Measurements from ENCODE around the gene IFIT1. TPM values are rescaled to one million over a fixed set of nuclear protein-coding genes. Genes with fewer than 3 reads are reported as not detected.
"Not testable (repeated sequence)": the region's sequence is repeated elsewhere in the genome, so short reads cannot be mapped to it uniquely, and the experiment has no call there.

Gene IFIT1
- total RNA-seq, 1 experiment from 2014 or later: 36.3 TPM

DNA sequence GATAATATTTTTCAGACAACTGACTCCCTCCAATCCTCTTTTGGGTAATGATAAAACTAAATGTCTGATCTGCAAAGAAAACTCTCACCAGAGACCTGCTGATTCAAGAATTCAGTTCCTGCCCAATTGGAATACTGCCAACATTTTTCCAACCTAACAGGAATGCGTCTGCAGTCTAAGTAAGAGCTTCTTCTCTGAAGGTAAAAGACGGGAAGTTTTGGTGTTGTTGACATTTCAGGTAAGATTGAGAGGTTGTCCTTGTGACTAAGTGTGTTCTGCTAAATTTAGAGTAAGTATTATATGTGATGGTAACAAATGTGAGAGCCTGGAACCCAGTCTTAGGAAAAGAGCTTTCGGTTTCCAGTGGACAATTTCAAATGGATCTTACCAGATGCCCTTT lies 39.6 kb downstream of the IFIT1 start:
- DNase-seq (ENCODE audit: low read depth): peak; percentile 26

DNA sequence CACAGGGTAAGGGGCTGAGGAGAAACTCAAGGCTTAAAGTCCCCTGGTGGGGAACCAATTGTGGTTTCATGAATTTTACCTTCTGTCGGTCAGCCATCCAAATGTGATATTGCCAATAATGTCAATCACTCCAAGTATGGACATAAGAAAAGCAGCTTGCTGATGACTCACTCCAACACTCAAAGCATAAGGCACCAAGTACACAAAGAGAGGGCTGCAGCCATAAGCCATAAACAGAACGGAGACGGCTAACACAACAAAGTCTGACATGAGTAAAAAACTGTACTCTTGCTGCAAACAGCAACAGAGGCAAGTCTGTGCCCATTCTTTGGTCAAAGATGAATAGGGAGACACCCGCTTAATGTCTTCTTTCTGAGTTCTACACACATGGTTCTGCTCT lies 46.1 kb downstream of the IFIT1 start:
- DNase-seq (ENCODE audit: low read depth): no peak

DNA sequence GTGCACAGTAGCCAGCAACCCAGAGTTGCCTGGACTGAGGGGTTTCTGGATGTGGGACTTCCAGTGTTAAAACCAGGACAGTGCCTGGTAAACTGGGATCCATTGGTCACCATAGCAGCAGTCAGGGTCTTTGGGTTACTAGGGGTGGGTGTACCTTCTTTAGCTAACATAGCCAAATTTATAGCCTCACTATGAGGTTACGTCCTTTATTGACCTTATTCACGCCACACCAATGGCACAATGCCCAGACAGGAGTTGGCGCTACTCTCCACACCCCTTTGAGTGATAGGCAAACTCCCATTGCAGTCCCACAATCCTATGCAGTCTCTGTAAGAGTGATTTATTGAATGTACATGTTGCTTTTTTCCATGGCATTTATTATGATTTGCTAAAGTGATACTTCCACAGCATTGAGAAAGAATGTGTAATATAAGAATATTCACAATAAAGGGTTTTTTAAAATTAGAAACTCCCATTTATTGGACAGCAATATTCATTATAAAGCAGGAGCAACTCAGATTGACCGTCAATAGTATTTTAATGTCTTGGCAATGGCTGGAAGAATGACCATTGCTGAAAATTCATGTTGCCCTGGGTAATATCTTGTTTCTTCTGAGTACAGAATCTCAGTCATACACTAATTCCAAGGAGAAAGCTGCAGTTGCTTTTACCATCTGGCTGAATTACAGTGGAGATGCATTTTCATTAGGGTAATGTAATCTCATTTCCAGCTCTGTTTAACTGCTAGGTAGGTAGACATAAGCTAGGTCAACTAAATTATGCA lies 48.0 kb downstream of the IFIT1 start:
- DNase-seq (ENCODE audit: low read depth): no peak

DNA sequence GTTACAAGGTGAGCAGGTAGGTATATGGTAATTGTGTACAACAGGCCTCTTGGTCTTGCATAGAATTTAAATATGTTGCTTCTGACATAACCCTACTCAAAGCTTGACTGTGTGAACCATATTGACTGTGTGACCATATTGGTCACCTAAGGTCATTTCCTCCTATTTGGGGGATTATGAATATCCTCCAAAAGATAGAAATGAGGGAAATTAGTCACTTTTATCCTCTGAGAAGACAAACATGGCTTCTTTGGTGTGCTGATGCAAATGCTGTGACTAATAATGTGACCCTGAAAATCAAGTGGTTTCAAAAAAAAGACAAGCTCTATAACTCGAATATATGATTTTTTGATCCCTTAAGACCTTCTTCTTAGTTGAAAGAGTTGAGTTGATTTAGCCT lies 49.9 kb downstream of the IFIT1 start:
- no peak for DNase-seq (ENCODE audit: low read depth)

DNA sequence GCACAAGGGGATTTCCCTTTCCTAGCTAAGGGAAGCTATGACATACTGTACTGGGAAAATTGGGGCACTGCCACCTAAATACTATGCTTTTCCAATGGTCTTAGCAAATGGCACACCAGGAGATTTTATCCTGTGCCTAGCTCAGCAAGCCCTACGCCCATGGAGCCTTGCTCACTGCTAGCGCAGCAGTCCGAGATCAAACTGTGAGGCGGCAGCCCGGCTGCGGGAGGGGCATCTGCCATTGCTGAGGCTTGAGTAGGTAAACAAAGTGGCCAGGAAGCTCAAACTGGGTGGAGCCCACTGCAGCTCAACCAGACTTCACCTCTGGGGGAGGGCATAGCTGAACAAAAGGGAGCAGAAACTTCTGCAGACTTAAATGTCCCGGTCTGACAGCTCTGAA lies 52.4 kb downstream of the IFIT1 start:
- not testable (repeated sequence) for DNase-seq (ENCODE audit: low read depth)

DNA sequence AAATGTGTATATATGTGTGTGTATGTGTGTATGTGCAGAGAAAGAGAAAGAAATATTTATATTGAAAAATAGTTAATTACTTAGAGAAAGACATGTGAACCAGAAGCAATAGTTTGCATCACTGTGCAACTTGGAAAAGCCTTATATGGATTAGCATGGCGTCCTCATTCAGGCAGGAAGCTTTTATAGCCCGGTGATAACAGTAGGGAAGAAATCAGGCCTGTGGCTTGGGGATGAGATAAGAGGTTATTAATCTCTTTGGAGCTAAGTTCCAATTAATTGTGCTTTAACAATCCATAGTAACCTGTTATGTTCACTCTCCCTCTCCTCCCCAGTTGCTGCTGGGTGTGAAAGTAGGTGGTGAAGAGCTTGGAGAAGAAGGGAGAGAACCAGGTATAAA lies 58.5 kb downstream of the IFIT1 start:
- no peak for DNase-seq (ENCODE audit: low read depth)

DNA sequence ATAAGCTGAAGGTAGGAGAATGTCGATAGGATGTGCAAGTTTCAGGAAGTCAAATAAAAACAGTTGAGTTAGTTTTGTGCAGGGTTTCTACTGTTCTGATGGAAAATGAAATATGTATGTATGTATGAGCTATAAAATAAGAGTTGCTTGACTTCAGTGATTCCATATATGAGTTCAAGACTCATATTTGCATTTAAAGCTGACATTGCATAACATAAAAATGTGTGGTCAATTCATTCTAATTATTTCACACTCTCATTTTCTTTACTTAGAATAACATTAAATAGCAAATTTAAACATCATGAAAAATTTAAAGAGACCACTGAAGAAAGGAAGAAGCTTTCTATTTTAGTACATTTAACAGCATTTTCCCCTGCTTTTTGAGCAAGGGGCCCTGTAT lies 59.8 kb downstream of the IFIT1 start:
- DNase-seq (ENCODE audit: low read depth): no peak

DNA sequence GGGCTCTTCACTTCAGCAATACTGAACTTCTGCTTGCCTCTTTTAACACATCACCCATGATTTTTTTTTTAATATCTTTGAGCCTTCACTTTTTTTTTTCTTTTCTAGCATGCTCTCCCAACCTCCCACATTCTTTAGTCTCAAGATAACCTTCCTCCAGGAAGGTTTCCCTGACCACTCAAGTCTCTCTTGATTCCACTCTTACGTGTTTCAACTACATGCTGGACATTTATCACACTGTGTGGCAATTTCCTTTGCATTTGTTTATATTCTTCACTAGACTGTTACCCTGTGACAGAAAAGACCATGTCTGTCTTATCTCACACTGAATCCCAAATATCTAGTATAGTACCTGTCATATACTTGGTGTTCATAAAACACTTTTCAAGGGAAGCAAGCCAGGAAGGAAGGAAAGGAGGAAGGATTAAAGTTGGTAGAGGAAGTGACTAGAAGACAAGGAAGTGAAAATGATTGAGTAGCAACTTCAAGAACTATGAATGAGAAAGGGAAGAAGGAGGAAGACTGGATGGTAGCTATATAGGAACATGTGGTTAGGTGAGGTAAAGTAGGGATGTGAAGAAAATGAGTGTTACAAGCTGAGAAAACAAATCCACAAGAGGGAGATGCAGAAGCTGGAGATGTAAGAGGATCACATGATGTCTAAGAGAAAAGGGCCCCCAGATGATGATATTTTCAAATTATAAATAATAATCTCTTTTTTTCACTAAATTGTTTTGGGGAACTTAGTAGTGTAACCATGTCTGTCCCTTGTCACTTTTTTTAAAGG lies 62.3 kb downstream of the IFIT1 start:
- no peak for DNase-seq (ENCODE audit: low read depth)

Other genes with a start within 250 kb of the IFIT1 start
- 0.49 and 0.72 TPM in 2 replicates for gene CH25H, start 185.3 kb upstream of the IFIT1 start, total RNA-seq (2014; rRNA removed; shearing (Covaris generic))
- 57.1 and 74.7 TPM in 2 replicates for gene LIPA, start 140.8 kb upstream of the IFIT1 start, total RNA-seq (2014; rRNA removed; shearing (Covaris generic))
- gene IFIT2, start 90.6 kb upstream of the IFIT1 start, total RNA-seq (2014; rRNA removed; shearing (Covaris generic)): 5.8 and 6.0 TPM in 2 replicates
- gene IFIT3, start 64.6 kb upstream of the IFIT1 start, total RNA-seq (2014; rRNA removed; shearing (Covaris generic)): 23.4 and 24.0 TPM in 2 replicates
- not detected in 2 replicates for gene IFIT1B, start 14.6 kb upstream of the IFIT1 start, total RNA-seq (2014; rRNA removed; shearing (Covaris generic))
- gene IFIT5, start 21.9 kb downstream of the IFIT1 start, total RNA-seq (2014; rRNA removed; shearing (Covaris generic)): 20.8 and 28.7 TPM in 2 replicates
- under 0.01 and 0.12 TPM in 2 replicates for gene SLC16A12, start 143.0 kb downstream of the IFIT1 start, total RNA-seq (2014; rRNA removed; shearing (Covaris generic))